H1 (cell line): ENCODE data around the gene RIT2. TPM values are rescaled to one million over a fixed set of nuclear protein-coding genes. Genes with fewer than 3 reads are reported as not detected.

ENCODE experiments used
- CTCF ChIA-PET: fragments of 300-600 bp; sonication (Branson Sonifier 250); formaldehyde crosslinking; loops from one replicate; lab custom pipeline; 2021; ENCODE audit not compliant: partially characterized antibody; lab: Charles Lee
- POLR2A ChIA-PET: fragments of 300-600 bp; sonication (Branson Sonifier 250); formaldehyde crosslinking; loops from one replicate; lab custom pipeline; 2021; ENCODE audit warnings: inconsistent platforms; ENCODE audit not compliant: partially characterized antibody; lab: Charles Lee
- DNase-seq, 2 experiments: peaks; one replicate each; pipeline versions ENCODE4 v3.0.0 to v3.0.0-alpha.2; 2010 to 2022; ENCODE audit warnings: low spot score in 2 of 2, low read depth in 1 of 2, mixed read lengths in 1 of 2
- FAIRE-seq: peaks from 2 replicates; lab custom pipeline; 2011; peaks lifted over from hg19 to GRCh38; lab: Jason Lieb, UNC
- H2AFZ ChIP-seq: 2 replicates; pipeline ENCODE4 v1.8.1; 2012; ENCODE audit warnings: low read length, inconsistent platforms
- H2AK5ac ChIP-seq: 2 replicates; pipeline ENCODE4 v1.6.1; 2013; ENCODE audit warnings: low read depth, low read length
- H2BK120ac ChIP-seq: replicated peaks from 2 replicates; pipeline ENCODE3; 2013; ENCODE audit warnings: low read depth, low read length, inconsistent platforms
- H2BK12ac ChIP-seq: 2 replicates; pipeline ENCODE4 v1.6.1; 2013; ENCODE audit warnings: low read depth, low read length
- H2BK15ac ChIP-seq: 2 replicates; pipeline ENCODE4 v1.6.1; 2013; ENCODE audit warnings: low read length
- H2BK20ac ChIP-seq: 2 replicates; pipeline ENCODE4 v1.6.1; 2013; ENCODE audit warnings: low read length
- H2BK5ac ChIP-seq: 2 replicates; pipeline ENCODE4 v1.6.1; 2013; ENCODE audit warnings: low read depth, low read length
- H3K14ac ChIP-seq: 2 replicates; pipeline ENCODE4 v1.6.1; 2013; ENCODE audit warnings: inconsistent platforms; ENCODE audit not compliant: insufficient read length
- H3K18ac ChIP-seq: 2 replicates; pipeline ENCODE4 v1.6.1; 2013; ENCODE audit warnings: low read length; ENCODE audit errors: extremely low read depth
- H3K23ac ChIP-seq: 2 replicates; pipeline ENCODE4 v1.6.1; 2013; ENCODE audit warnings: inconsistent platforms; ENCODE audit not compliant: insufficient read length
- H3K23me2 ChIP-seq: 2 replicates; pipeline ENCODE4 v1.6.1; 2013; ENCODE audit warnings: low read depth, low read length
- H3K27ac ChIP-seq: 2 replicates; pipeline ENCODE4 v1.6.1; 2011; ENCODE audit warnings: low read depth, low read length, inconsistent platforms
- H3K27me3 ChIP-seq, 4 experiments: replicated peaks in 1 of 4; 1 replicate in 1 of 4; 2 replicates in 3 of 4; pipeline versions ENCODE4 v1.6.1 to v1.8.1; 2011 to 2013; ENCODE audit warnings: low read length in 3 of 4, mild to moderate bottlenecking in 3 of 4, inconsistent platforms in 2 of 4, mixed read lengths in 2 of 4, moderate library complexity in 1 of 4; ENCODE audit not compliant: control insufficient read depth in 3 of 4, insufficient read depth in 3 of 4; ENCODE audit errors: extremely low read depth in 1 of 4
- H3K36me3 ChIP-seq, 4 experiments: 2 replicates each; pipeline versions ENCODE4 v1.6.1 to v1.8.1; 2011 to 2013; ENCODE audit warnings: mild to moderate bottlenecking in 4 of 4, low read length in 3 of 4, moderate library complexity in 2 of 4, control low read depth in 1 of 4, inconsistent platforms in 1 of 4; ENCODE audit not compliant: insufficient read depth in 4 of 4, control insufficient read depth in 2 of 4
- H3K4ac ChIP-seq: replicated peaks from 2 replicates; pipeline ENCODE3; 2013; ENCODE audit warnings: low read length, low read depth, mixed read lengths, inconsistent platforms; ENCODE audit not compliant: insufficient read length
- H3K4me1 ChIP-seq, 4 experiments: replicated peaks in 1 of 4; 1 replicate in 1 of 4; 2 replicates in 3 of 4; pipeline versions ENCODE4 v1.6.1 to v1.8.1; 2011 to 2013; ENCODE audit warnings: low read length in 3 of 4, inconsistent platforms in 2 of 4, mixed read lengths in 1 of 4; ENCODE audit not compliant: insufficient read depth in 4 of 4, control insufficient read depth in 3 of 4
- H3K4me2 ChIP-seq, 2 experiments: 2 replicates each; pipeline versions ENCODE4 v1.6.1 to v1.8.1; 2011 to 2013; ENCODE audit warnings: low read depth in 2 of 2, low read length in 2 of 2, control low read depth in 1 of 2, inconsistent platforms in 1 of 2, mild to moderate bottlenecking in 1 of 2; ENCODE audit not compliant: insufficient read depth in 1 of 2
- H3K4me3 ChIP-seq, 4 experiments: fragments of 200-600, 300-600 bp in 1 of 4; sonication (generic), shearing (Covaris generic), sonication (Bioruptor Twin) in 1 of 4; 2 replicates each; pipeline versions ENCODE4 v1.5.1 to v1.8.1; 2011 to 2016; ENCODE audit warnings: low read length in 4 of 4, low read depth in 3 of 4, control low read depth in 2 of 4, inconsistent platforms in 2 of 4, mild to moderate bottlenecking in 2 of 4, mixed read lengths in 1 of 4, moderate library complexity in 1 of 4; ENCODE audit not compliant: insufficient read depth in 2 of 4; ENCODE audit errors: extremely low read depth in 1 of 4
- H3K56ac ChIP-seq: replicated peaks from 2 replicates; pipeline ENCODE3; 2013; ENCODE audit warnings: low read depth, mild to moderate bottlenecking, mixed read lengths, low read length, inconsistent platforms; ENCODE audit not compliant: insufficient read length
- H3K79me1 ChIP-seq: 2 replicates; pipeline ENCODE4 v1.6.1; 2013; ENCODE audit warnings: low read depth, low read length, control low read depth
- H3K79me2 ChIP-seq, 2 experiments: 2 replicates each; pipeline versions ENCODE4 v1.6.1 to v1.8.1; 2012 to 2013; ENCODE audit warnings: low read length in 2 of 2, mild to moderate bottlenecking in 2 of 2, inconsistent platforms in 1 of 2; ENCODE audit not compliant: insufficient read depth in 2 of 2, control insufficient read depth in 1 of 2
- H3K9ac ChIP-seq, 4 experiments: replicated peaks in 1 of 4; 1 replicate in 1 of 4; 2 replicates in 3 of 4; pipeline versions ENCODE4 v1.6.1 to v1.8.1; 2011 to 2013; ENCODE audit warnings: low read depth in 3 of 4, low read length in 3 of 4, control low read depth in 2 of 4, mild to moderate bottlenecking in 2 of 4, moderate library complexity in 2 of 4, inconsistent platforms in 1 of 4; ENCODE audit errors: extremely low read depth in 1 of 4
- H3K9me3 ChIP-seq, 2 experiments: 2 replicates each; pipeline versions ENCODE4 v1.6.1 to v1.8.1; 2012 to 2013; ENCODE audit warnings: mild to moderate bottlenecking in 2 of 2, moderate library complexity in 2 of 2, control low read depth in 1 of 2, inconsistent platforms in 1 of 2, low read depth in 1 of 2, low read length in 1 of 2, mixed read lengths in 1 of 2; ENCODE audit not compliant: insufficient read depth in 2 of 2
- H4K20me1 ChIP-seq, 2 experiments: replicated peaks in 1 of 2; 2 replicates each; pipeline versions ENCODE3 to v1.8.1; 2011 to 2013; ENCODE audit warnings: inconsistent platforms in 2 of 2, low read length in 2 of 2, mild to moderate bottlenecking in 1 of 2; ENCODE audit not compliant: insufficient read depth in 2 of 2, control insufficient read depth in 1 of 2
- H4K5ac ChIP-seq: 2 replicates; pipeline ENCODE4 v1.6.1; 2013; ENCODE audit warnings: low read length, low read depth, mixed read lengths, inconsistent platforms; ENCODE audit not compliant: insufficient read length
- H4K8ac ChIP-seq: 2 replicates; pipeline ENCODE4 v1.8.0; 2013; ENCODE audit warnings: mild to moderate bottlenecking, moderate library complexity, low read length, inconsistent platforms; ENCODE audit not compliant: insufficient read depth; ENCODE audit errors: extremely low read depth
- H4K91ac ChIP-seq: replicated peaks from 2 replicates; pipeline ENCODE3; 2013; ENCODE audit warnings: low read length, mixed read lengths, inconsistent platforms; ENCODE audit not compliant: insufficient read length
- FOSL1 ChIP-seq: IDR thresholded peaks from 2 replicates; pipeline ENCODE4 v1.6.1; 2011; ENCODE audit warnings: mild to moderate bottlenecking, low read depth, low read length, moderate library complexity; ENCODE audit not compliant: insufficient read depth
- GABPA ChIP-seq: IDR thresholded peaks from 2 replicates; pipeline ENCODE4 v1.6.1; 2011; ENCODE audit warnings: mild to moderate bottlenecking, low read length, moderate library complexity, borderline replicate concordance; ENCODE audit not compliant: insufficient read depth
- NANOG ChIP-seq: IDR thresholded peaks from 2 replicates; pipeline ENCODE4 v1.6.1; 2011; ENCODE audit warnings: low read length, low read depth, mild to moderate bottlenecking, inconsistent platforms; ENCODE audit not compliant: insufficient read depth, poor library complexity, severe bottlenecking
- RAD21 ChIP-seq, 2 experiments: IDR thresholded peaks in 1 of 2; conservative IDR thresholded peaks in 1 of 2; 2 replicates each; pipeline ENCODE4 v1.6.1; 2011; ENCODE audit warnings: low read depth in 2 of 2, low read length in 2 of 2, improper control_type of control experiment in 1 of 2, inconsistent platforms in 1 of 2, mild to moderate bottlenecking in 1 of 2, moderate library complexity in 1 of 2
- RXRA ChIP-seq: IDR thresholded peaks from 2 replicates; pipeline ENCODE4 v1.6.1; 2011; ENCODE audit warnings: low read depth, mild to moderate bottlenecking, low read length, moderate library complexity; ENCODE audit not compliant: insufficient read depth
- SIX5 ChIP-seq: IDR thresholded peaks from 2 replicates; pipeline ENCODE4 v1.6.1; 2011; ENCODE audit warnings: mild to moderate bottlenecking, low read depth, low read length
- TEAD4 ChIP-seq: IDR thresholded peaks from 2 replicates; pipeline ENCODE4 v1.6.1; 2012; ENCODE audit warnings: low read depth, low read length, inconsistent platforms, mixed read lengths
- WGBS, 2 experiments: shearing (Covaris generic) in 1 of 2; methylation state at CpG; one replicate each; pipeline versions ENCODE4 v1.1.6 to v1.1.7; 2013 to 2015; ENCODE audit warnings: low lambda C conversion rate in 2 of 2, mixed read lengths in 2 of 2, inconsistent platforms in 1 of 2, low coverage in 1 of 2, missing lambda C conversion rate in 1 of 2; ENCODE audit not compliant: insufficient replicate concordance in 2 of 2, insufficient coverage in 1 of 2, insufficient read length in 1 of 2; ENCODE audit errors: extremely low coverage in 1 of 2, missing lambda C conversion rate in 1 of 2; 5-methylcytosine and 5-hydroxymethylcytosine counted together
- polyA plus RNA-seq, 7 experiments: library from polyadenylated mRNA; depleted of rRNA in 3 of 7; stranded (reverse) in 5 of 7; unstranded in 2 of 7; fragments of >200 nt in 5 of 7; fragments of 200-250 nt in 2 of 7; gene quantifications; 1 replicate in 5 of 7; 2 replicates in 1 of 7; 4 replicates in 1 of 7; pipeline versions ENCODE4 v1.2.1 to v1.2.3, GENCODE V29; 2011 to 2013; ENCODE audit warnings: missing spikeins in 2 of 7, mixed read lengths in 2 of 7
- total RNA-seq: library from RNA; stranded (reverse); fragmentation: NEBNext Ultra II Directional; extraction: Animal tissue kit (Norgen Biotek cat#: 25700); gene quantifications from 2 replicates; pipeline ENCODE4 v1.2.1, GENCODE V29; 2021

RIT2 gene
- total and polyA plus RNA-seq, 2 of the 8 experiments (the other 6 are each of a cell fraction or from before 2014, with no cell fraction given) = 0.67 to 3.2 TPM

DNA sequence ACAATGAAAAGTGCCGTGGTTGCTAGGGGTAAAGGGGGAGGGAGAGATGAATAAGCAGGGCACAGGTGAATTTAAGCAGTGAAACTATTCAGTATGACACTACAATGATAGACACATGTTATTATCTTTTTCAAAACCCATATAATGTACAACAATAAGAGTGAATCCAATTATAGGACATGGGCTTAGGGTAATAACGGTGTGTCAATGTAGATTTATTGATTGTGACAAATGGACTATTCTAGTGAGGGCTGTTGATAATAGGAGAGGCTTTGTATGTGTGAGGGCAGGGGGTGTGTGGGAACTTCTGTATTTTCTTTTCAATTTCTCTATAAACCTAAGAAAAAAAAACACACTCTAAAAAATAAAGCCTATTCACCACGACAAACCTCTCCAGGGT is 223.8 kb downstream of the RIT2 start:
- no peak for FAIRE-seq

More for the DNA sequence above, 223.8 kb downstream of the RIT2 start:
- no peak overlapping the region for H2BK12ac ChIP-seq
- H3K9me3 ChIP-seq = no peaks in the 10 kb centered on the region
- H4K91ac ChIP-seq = no peak overlapping the region
- no peak overlapping the region for H3K9ac ChIP-seq
- H2BK5ac ChIP-seq = no peak overlapping the region
- no peaks in the 10 kb centered on the region for H3K27me3 ChIP-seq
- no peak overlapping the region for H3K4me3 ChIP-seq
- DNase-seq = no peak
- no peak for TF ChIP-seq SIX5
- TF ChIP-seq TEAD4 = no peak
- TF ChIP-seq NANOG = no peak
- TF ChIP-seq RXRA = no peak
- no peak for TF ChIP-seq GABPA
- TF ChIP-seq FOSL1 = no peak
- TF ChIP-seq RAD21 (IDR thresholded peaks at IDR 0.05 in 1 of 2, conservative IDR thresholded peaks at IDR 0.05 in 1 of 2; ENCODE audit: low read depth in 2 of 2, low read length in 2 of 2) = no peak
- no peaks in the 10 kb centered on the region for H3K23me2 ChIP-seq
- no peak overlapping the region for H3K56ac ChIP-seq
- no peak overlapping the region for H3K23ac ChIP-seq
- no peaks in the 10 kb centered on the region for H3K79me1 ChIP-seq
- no peak overlapping the region for H2BK15ac ChIP-seq
- H3K27ac ChIP-seq = no peak overlapping the region
- H2AFZ ChIP-seq = no peak overlapping the region
- H4K8ac ChIP-seq = no peak overlapping the region
- H3K36me3 ChIP-seq = no peaks in the 10 kb centered on the region
- H2AK5ac ChIP-seq = no peak overlapping the region
- ChIA-PET POLR2A (no interaction called here), CTCF (interaction anchor here (1.1 kb wide), 1 partner anchor 295 kb away, joined by 3 read pairs; no protein-coding TSS in a partner anchor)
- no peak overlapping the region for H2BK120ac ChIP-seq
- WGBS, 2 experiments = 94% methylated on average over 3 of the region's 3 CpGs; no CpG with 5 or more reads in 1 of the 2 experiments
- H3K4ac ChIP-seq = no peak overlapping the region
- no peak overlapping the region for H3K4me2 ChIP-seq
- H4K5ac ChIP-seq = no peak overlapping the region
- no peak overlapping the region for H2BK20ac ChIP-seq
- H3K79me2 ChIP-seq = no peaks in the 10 kb centered on the region
- H3K4me1 ChIP-seq = 0 out of 7 replicates have a peak, but pooled peaks cover 0 to 2% (median 0%) of the 10 kb centered on the region in 4 experiments
- H3K18ac ChIP-seq = no peak overlapping the region
- no peaks in the 10 kb centered on the region for H4K20me1 ChIP-seq
- H3K14ac ChIP-seq = no peak overlapping the region
